ENCODE measurements around the gene RAET1E.
"Not testable (repeated sequence)": the region's sequence is repeated elsewhere in the genome, so short reads cannot be mapped to it uniquely, and the experiment has no call there.

RAET1E gene

DNA sequence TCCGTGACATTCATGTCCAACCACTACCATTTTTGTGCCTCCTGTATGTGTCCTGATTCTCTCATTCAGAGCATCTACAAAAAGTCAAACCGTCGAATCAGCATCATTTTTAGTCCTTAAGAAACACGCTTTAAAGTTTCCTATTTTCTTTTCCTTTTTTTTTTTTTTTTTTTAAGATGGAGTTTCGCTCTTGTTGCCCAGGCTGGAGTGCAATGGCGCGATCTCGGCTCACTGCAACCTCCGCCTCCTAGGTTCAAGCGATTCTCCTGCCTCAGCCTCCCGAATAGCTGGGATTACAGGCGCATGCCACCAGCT lies 35.5 kb downstream of the RAET1E start:
- not testable (repeated sequence) for DNase-seq (ENCODE audit: low read depth)

DNA sequence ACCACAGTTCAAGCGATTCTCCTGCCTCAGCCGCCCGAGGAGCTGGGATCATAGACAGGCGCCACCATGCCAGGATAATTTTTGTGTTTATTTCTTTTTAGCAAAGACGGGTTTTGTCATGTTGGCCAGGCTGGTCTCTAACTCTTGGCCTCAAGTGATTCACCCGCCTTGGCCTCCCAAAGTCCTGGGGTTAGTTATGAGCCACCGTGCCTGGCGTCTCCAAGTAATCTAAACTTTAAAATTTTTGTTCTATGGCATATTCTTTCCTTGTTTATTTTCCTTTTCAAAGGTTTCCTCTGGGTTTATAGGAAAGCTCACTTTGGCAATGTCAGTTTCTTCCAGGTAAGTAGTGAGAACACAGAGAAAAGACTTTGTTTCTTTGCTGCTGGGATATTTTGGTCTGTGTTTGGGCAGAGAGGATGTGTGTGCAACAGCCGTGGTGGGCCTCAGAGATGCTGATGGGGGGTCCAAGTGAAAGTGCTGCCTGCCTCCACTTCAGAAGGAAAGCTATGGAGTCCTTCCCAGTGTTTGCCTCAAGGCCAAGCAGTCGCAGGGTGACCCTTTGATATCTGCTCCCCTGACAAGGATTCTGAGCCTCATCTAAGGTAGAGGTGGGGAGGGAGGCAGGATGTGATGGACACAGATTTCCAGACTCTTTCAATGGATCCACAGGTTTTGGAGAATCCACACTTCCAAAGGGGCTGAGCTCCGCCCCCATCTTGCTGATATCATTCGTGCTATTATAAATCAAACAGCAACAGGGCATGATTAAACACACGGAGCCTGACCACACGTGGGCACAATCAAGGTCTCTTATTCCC lies 36.1 kb downstream of the RAET1E start:
- DNase-seq (ENCODE audit: low read depth) = no peak

- no peak for DNase-seq (ENCODE audit: low read depth)
These were observed 36.9 kb downstream of the RAET1E start for GRCh38 chr6:149860834-149861602.

GRCh38 chr6:149860513-149860833 lies 37.4 kb downstream of the RAET1E start:
- DNase-seq (ENCODE audit: low read depth) = no peak

DNA sequence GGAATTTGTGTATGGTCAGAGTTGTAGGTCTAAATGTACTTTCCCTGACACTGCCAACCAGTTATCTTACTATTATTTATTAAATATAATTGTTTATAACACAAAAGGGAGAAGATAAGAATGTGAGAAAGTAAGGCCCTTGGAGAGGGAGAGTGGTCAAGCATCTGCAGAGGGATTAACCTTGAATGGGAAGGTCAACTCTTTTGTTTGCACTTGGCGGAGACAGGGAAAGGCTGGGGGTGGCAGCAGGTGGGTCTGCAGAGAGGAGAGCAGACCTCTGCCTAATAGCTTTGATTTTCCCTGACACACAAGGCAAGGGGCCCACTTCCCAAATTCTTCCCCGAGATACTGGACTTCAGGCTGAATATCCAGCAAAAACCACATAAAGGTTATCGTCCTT lies 38.0 kb downstream of the RAET1E start:
- no peak for DNase-seq (ENCODE audit: low read depth)

DNA sequence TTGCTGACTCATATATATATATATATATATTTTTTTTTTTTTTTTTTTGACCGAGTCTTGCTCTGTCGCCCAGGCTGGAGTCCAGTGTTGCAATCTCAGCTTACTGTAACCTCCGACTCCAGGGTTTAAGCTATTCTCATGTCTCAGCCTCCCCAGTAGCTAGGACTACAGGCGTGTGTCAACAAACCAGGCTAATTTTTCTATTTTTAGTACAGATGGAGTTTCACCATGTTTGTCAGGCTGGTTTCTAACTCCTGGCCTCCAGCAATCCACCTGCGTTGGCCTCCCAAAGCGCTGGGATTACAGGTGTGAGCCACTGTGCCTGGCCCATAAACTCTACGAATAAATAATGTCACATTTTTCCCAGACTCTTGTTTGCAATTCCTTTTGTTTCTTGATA lies 38.5 kb downstream of the RAET1E start:
- DNase-seq (ENCODE audit: low read depth) = no peak

DNA sequence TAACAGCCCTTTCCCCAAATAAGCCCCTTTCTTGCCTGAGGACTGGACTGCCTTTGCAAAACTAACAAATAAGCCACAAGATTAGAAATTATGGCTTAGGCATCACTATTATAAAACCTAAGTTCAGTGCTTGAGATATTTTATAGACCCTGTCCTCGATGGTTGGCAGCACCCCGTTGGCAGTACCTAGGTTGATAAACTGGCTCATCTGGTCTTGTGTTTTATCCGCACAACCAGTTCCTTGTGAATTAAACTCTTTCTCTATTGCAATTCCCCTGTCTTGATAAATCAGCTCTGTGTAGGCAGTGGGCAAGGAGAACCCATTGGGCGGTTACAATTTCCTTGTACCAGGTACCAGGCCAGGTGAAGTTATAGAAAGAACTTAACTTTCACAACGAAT lies 40.4 kb downstream of the RAET1E start:
- DNase-seq (ENCODE audit: low read depth) = no peak

DNA sequence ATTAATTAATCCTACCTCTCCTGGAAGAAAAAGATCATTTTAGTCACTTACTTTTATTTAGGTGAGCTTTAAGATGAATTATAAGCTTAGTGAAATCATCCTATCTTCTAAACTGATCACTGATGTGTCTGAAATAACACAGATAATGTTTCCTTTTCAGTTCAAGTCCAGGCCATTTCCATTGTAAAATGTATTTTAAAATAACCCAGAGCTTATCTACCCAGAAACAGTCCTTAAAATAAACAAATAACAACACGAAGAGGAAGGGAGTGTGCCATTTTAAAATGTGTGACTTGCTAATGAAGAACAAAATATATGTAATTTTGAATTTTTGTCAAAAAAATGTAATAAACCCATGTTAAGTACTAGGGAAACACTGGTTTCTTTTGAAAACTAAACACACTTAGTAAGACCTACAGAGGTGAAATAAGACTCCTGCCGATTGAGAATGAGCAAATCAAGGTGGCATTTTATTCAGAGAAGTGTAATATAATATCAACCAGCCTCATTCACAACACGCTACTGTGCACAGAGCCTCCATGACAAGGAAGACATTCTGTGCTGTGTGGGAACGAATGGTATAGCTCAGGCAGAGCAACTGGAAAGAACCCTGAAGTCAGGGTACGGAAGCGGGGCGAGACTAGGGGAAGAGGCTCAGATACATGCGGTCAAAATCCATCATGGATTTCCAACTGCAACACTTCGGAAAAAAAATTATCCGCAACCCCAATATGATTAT lies 41.5 kb downstream of the RAET1E start:
- DNase-seq (ENCODE audit: low read depth) = no peak

GRCh38 chr6:149855741-149856140 lies 42.2 kb downstream of the RAET1E start:
- no peak for DNase-seq (ENCODE audit: low read depth)

- no peak for DNase-seq (ENCODE audit: low read depth)
These were observed 42.8 kb downstream of the RAET1E start for GRCh38 chr6:149855040-149855654.

DNA sequence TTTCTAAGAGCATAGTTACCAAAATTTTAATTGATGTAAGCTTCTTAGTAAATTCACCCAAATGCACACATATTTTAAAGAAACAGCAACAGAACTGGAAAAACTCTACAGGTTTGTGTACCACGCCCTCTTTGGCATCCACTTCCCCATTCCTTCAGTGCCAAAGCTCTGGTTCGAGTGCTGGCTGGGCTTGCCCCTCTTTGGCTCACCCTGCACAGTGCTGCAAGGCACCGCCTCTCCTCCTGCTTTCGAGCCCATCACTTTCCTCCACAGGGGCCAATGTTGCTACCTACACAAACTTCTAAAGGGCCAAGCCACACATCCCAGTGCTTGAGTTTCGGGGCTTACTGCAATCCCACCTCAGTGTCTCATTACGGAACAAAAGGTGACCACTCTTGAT lies 43.4 kb downstream of the RAET1E start:
- no peak for DNase-seq (ENCODE audit: low read depth)

DNA sequence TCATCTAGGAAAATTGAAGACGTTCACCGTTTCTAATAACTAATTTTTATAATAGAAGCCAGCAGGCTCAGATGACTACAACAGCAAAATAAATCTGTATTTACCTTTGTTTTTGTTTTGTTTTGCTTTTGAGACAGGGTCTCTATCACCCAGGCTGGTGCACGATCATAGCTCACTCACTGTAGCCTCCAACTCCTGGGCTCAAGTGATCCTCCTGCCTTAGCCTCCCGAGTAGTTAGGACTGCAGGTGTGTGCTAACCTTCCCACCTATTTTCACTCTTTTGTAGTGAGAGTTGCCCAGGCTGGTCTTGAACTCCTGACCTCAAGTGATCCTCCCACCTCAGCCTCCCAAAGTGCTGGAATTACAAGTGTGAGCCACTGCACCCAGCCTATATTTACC lies 43.9 kb downstream of the RAET1E start:
- DNase-seq (ENCODE audit: low read depth) = not testable (repeated sequence)

DNA sequence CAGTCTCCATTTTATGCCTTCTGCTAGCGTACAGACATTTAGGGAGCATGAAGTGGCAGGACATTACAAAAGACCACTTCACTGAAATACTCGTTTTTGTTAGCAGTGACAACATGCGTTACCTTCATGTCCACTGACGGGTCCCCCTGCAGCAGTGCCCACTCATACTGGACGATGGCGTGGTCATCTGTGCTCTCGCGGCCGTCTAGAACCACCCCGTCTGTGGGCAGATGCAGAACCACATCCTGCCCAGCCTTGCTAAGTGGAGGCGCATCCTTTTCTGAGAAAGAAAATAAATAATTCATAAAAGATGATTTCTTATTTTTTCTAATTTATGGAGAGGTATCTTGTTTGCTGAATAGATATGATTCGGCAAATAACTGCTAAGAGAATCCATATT lies 45.0 kb downstream of the RAET1E start:
- no peak for DNase-seq (ENCODE audit: low read depth)

GRCh38 chr6:149852180-149852579 lies 45.7 kb downstream of the RAET1E start:
- no peak for DNase-seq (ENCODE audit: low read depth)

- DNase-seq (ENCODE audit: low read depth) = no peak
These were observed 46.3 kb downstream of the RAET1E start for GRCh38 chr6:149851461-149852110.

DNA sequence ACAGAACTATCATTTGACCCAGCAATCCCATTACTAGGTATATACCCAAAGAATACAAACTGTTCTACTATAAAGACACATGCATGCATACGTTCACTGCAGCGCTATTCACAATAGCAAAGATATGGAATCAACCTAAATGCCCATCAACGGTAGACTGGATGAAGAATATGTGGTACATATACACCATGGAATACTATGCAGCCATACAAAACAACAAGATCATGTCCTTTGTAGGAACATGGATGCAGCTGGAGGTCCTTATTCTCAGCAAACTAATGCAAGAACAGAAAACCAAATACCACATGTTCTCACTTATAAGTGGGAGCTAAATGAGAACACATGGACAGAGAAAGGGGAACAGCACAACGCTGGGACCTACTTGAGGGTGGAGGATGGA lies 49.6 kb downstream of the RAET1E start:
- DNase-seq (ENCODE audit: low read depth) = not testable (repeated sequence)
